ENCODE results near the gene KIF21B.

DNA sequence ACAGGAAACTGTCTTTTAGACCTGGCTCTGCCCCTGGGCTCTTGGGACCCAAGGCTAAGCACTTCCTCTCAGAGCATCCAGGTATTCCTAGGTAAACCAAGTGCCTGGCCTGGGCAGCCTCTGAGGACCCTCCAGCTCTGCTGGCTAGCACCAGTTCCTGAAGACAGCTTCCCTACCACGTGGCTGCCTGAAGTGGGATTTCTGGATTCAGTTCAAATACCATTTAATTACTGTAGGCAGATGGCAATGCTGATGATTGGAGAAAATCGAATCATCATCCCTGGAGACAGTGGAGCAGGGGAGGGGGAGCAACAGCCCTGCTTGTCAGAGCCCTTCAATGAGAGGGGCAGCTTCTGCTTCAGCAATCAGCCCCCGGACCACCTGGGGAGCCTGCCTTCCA lies 11.9 kb downstream of the KIF21B start:
- TF ChIP-seq, protein P1, sequence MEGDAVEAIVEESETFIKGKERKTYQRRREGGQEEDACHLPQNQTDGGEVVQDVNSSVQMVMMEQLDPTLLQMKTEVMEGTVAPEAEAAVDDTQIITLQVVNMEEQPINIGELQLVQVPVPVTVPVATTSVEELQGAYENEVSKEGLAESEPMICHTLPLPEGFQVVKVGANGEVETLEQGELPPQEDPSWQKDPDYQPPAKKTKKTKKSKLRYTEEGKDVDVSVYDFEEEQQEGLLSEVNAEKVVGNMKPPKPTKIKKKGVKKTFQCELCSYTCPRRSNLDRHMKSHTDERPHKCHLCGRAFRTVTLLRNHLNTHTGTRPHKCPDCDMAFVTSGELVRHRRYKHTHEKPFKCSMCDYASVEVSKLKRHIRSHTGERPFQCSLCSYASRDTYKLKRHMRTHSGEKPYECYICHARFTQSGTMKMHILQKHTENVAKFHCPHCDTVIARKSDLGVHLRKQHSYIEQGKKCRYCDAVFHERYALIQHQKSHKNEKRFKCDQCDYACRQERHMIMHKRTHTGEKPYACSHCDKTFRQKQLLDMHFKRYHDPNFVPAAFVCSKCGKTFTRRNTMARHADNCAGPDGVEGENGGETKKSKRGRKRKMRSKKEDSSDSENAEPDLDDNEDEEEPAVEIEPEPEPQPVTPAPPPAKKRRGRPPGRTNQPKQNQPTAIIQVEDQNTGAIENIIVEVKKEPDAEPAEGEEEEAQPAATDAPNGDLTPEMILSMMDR (IDR thresholded peaks at IDR 0.05): no peak
- TF ChIP-seq POLR2A (IDR thresholded peaks at IDR 0.05) (no peak), EP300 (IDR thresholded peaks at IDR 0.05) (no peak)
